ENCODE data around the gene PDXK.

DNA sequence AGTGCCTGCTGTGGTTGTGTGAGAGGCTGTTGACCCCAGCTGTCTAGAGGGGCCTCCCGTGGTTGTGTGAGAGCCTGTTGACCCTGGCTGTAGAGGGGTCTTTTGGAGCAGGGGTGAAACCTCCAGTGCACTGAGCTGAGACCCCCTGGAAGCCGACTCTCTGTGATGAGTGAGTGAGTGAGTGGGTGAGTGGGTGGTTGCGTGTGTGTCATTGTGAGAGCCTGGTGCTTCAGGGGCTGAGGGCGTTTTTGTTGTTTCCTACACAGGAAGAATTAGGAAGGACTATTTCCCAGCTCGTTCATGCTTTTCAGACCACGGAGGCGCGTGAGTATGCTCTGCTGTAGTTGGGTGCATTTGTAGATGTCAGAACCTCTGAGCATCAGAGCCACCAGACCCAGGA, 73.5 kb downstream of the PDXK start:
- TF ChIP-seq, protein P1, sequence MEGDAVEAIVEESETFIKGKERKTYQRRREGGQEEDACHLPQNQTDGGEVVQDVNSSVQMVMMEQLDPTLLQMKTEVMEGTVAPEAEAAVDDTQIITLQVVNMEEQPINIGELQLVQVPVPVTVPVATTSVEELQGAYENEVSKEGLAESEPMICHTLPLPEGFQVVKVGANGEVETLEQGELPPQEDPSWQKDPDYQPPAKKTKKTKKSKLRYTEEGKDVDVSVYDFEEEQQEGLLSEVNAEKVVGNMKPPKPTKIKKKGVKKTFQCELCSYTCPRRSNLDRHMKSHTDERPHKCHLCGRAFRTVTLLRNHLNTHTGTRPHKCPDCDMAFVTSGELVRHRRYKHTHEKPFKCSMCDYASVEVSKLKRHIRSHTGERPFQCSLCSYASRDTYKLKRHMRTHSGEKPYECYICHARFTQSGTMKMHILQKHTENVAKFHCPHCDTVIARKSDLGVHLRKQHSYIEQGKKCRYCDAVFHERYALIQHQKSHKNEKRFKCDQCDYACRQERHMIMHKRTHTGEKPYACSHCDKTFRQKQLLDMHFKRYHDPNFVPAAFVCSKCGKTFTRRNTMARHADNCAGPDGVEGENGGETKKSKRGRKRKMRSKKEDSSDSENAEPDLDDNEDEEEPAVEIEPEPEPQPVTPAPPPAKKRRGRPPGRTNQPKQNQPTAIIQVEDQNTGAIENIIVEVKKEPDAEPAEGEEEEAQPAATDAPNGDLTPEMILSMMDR (IDR thresholded peaks at IDR 0.05), result no peak
- TF ChIP-seq POLR2A (IDR thresholded peaks at IDR 0.05), result no peak

Measured in uterus (tissue), 2 donors.